ENCODE measurements around the gene TNNC2.

The TNNC2 gene

GRCh38 chr20:45779011-45779915 lies 47.8 kb downstream of the TNNC2 start:
- DNase-seq: no peak

DNA sequence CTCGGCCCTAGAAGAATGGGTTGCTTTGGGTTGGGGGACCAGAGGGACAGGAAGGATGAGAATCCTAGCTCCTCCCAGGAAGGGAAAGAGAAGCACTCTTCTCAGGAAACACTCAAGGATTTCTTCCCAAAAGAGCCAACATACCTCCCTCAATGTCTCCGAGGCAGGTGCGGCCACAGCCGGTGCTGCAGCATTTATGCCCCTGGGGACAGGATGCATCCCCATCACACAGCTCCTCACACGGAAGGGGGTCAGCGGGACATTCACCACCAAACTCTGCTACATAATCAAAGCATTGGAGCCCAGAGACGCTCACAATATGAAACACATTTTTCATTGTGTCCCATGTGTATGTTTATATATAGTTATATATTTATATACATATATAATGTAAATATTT lies 50.2 kb downstream of the TNNC2 start:
- DNase-seq: no peak

DNA sequence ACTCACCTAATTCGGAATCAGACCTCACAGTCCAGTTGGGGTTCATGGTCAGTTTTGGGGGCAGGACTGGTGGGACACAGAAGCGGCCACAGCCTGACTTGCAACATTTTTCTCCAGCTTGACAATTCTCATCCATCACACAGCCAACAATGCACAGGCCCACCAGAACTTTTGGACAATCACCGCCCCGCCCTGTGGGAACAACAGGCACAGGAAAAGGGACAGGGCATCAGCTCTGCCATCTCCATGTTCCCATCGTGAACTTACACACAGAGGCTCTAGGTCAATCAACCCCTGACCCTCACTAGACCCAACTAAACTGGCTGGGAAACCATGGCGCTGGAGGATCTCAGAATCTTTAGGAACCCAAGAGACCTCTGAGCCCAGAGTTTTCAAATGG lies 51.7 kb downstream of the TNNC2 start:
- DNase-seq: no peak

- no peak for DNase-seq
Measured at GRCh38 chr20:45774945-45775344, 52.2 kb downstream of the TNNC2 start.

Data from stimulated activated CD4-positive, alpha-beta T cell treated with anti-CD3 and anti-CD28 coated beads, Interleukin-15, amount 100 ng/mL, for 24 hours (primary cell).